Myocyte (in vitro differentiated cells): ENCODE data around the gene ANKRD9. TPM values are rescaled to one million over a fixed set of nuclear protein-coding genes. Genes with fewer than 3 reads are reported as not detected.

Experiments
- DNase-seq: peaks from one replicate; pipeline ENCODE4 v3.0.0-alpha.2; 2012; ENCODE audit warnings: low read depth
- microRNA-seq: library from miRNA; unstranded; fragments of <30 nt; microRNA quantifications from one replicate; pipeline ENCODE4, GENCODE V29; 2016
- total RNA-seq: library from RNA; depleted of rRNA; stranded (reverse); fragments of >200 nt; gene quantifications from 2 replicates; pipeline ENCODE4 v1.2.3, GENCODE V29; 2014

ANKRD9 gene
- total RNA-seq, 1 donor from 2014 or later, result 101 TPM

GRCh38 chr14:102479107-102479506, 30.5 kb downstream of the ANKRD9 start:
- no peak for DNase-seq

GRCh38 chr14:102474934-102475333, 34.6 kb downstream of the ANKRD9 start:
- DNase-seq, result peak; percentile 94

GRCh38 chr14:102473559-102473958, 36.0 kb downstream of the ANKRD9 start:
- no peak for DNase-seq

GRCh38 chr14:102472791-102473150, 36.8 kb downstream of the ANKRD9 start:
- DNase-seq, result no peak

- DNase-seq, result no peak
Observed at GRCh38 chr14:102471921-102472790, 37.4 kb downstream of the ANKRD9 start.

GRCh38 chr14:102469261-102469660, 40.3 kb downstream of the ANKRD9 start:
- DNase-seq, result no peak

GRCh38 chr14:102464846-102465341, 44.7 kb downstream of the ANKRD9 start:
- DNase-seq, result no peak

- DNase-seq, result peak; percentile 86
Observed at GRCh38 chr14:102464006-102464405, 45.6 kb downstream of the ANKRD9 start.

GRCh38 chr14:102462391-102462790, 47.2 kb downstream of the ANKRD9 start:
- DNase-seq, result peak; percentile 86

GRCh38 chr14:102461490-102462338, 47.9 kb downstream of the ANKRD9 start:
- peak; percentile 92 for DNase-seq

- DNase-seq, result no peak
Observed at GRCh38 chr14:102457509-102457908, 52.1 kb downstream of the ANKRD9 start.

GRCh38 chr14:102454711-102455110, 54.9 kb downstream of the ANKRD9 start:
- DNase-seq, result no peak

- no peak for DNase-seq
Observed at GRCh38 chr14:102452302-102452701, 57.3 kb downstream of the ANKRD9 start.

Small RNA genes lying within 50 kb of the gene (microRNA-seq; reads per million reads assigned to microRNA genes)
- not detected for gene MIR4309

Other genes starting within 250 kb of the ANKRD9 start
- gene MOK, start 204.6 kb downstream of the ANKRD9 start, total RNA-seq, result 24.5 and 45.6 TPM in 2 replicates
- 6.2 and 8.3 TPM in 2 replicates for gene ZNF839, start 190.0 kb downstream of the ANKRD9 start, total RNA-seq
- 50.2 and 55.5 TPM in 2 replicates for gene CINP, start 146.9 kb downstream of the ANKRD9 start, total RNA-seq
- gene TECPR2, start 146.8 kb downstream of the ANKRD9 start, total RNA-seq, result 11.7 and 15.8 TPM in 2 replicates
- 17.1 and 17.7 TPM in 2 replicates for gene RCOR1, start 82.9 kb upstream of the ANKRD9 start, total RNA-seq